ENCODE results near the gene PHLDA3. TPM values are rescaled to one million over a fixed set of nuclear protein-coding genes. Genes with fewer than 3 reads are reported as not detected.

Gene PHLDA3
- total RNA-seq, 1 donor from 2014 or later: 90.0 TPM

GRCh38 chr1:201506092-201506491 is 37.1 kb upstream of the PHLDA3 start:
- no peak for TF ChIP-seq CTCF (IDR thresholded peaks at IDR 0.05)
- ATAC-seq: no peak
- Histone ChIP-seq H3K4me1 (peaks cover 59% of the 10 kb centered on the region), H3K36me3 (no peaks in the 10 kb centered on the region), H3K27ac (peak overlapping the region; percentile 93), H3K4me3 (peak overlapping the region; percentile 88), H3K9me3 (no peaks in the 10 kb centered on the region), H3K27me3 (no peaks in the 10 kb centered on the region)
- intact Hi-C loops (cut with DNase I): loop anchor here (10.0 kb wide), 1 partner anchor 61 kb away; no protein-coding TSS in a partner anchor
- DNase-seq: no peak

GRCh38 chr1:201505503-201505890 is 36.5 kb upstream of the PHLDA3 start:
- Histone ChIP-seq H3K4me3 (peak overlapping the region; percentile 88), H3K27ac (peak overlapping the region; percentile 93), H3K36me3 (no peaks in the 10 kb centered on the region), H3K27me3 (no peaks in the 10 kb centered on the region), H3K9me3 (no peaks in the 10 kb centered on the region), H3K4me1 (peaks cover 65% of the 10 kb centered on the region)
- no peak for TF ChIP-seq CTCF (IDR thresholded peaks at IDR 0.05)
- ATAC-seq: peak; percentile 33
- intact Hi-C loops (cut with DNase I): loop anchor here (10.0 kb wide), 1 partner anchor 61 kb away; no protein-coding TSS in a partner anchor
- DNase-seq: no peak

- peak overlapping the region; percentile 88 for H3K4me3 ChIP-seq
- no peaks in the 10 kb centered on the region for H3K27me3 ChIP-seq
- no peaks in the 10 kb centered on the region for H3K9me3 ChIP-seq
- DNase-seq (no peak), ATAC-seq (no peak)
- H3K36me3 ChIP-seq: no peaks in the 10 kb centered on the region
- H3K4me1 ChIP-seq: peaks cover 71% of the 10 kb centered on the region
- intact Hi-C loops (cut with DNase I): loop anchor here (10.0 kb wide), 1 partner anchor 60 kb away; no protein-coding TSS in a partner anchor
- H3K27ac ChIP-seq: peak overlapping the region; percentile 79
- TF ChIP-seq CTCF (IDR thresholded peaks at IDR 0.05): no peak
Observed at GRCh38 chr1:201504799-201505502, 36.0 kb upstream of the PHLDA3 start.

- Histone ChIP-seq H3K4me3 (peak overlapping the region; percentile 88), H3K36me3 (no peaks in the 10 kb centered on the region), H3K27me3 (no peaks in the 10 kb centered on the region), H3K27ac (peak overlapping the region; percentile 79), H3K9me3 (no peaks in the 10 kb centered on the region), H3K4me1 (peaks cover 78% of the 10 kb centered on the region)
- TF ChIP-seq CTCF (IDR thresholded peaks at IDR 0.05): no peak
- no peak for ATAC-seq
- intact Hi-C loops (cut with DNase I): loop anchor here (10.0 kb wide), 1 partner anchor 59 kb away; no protein-coding TSS in a partner anchor
- no peak for DNase-seq
Observed at GRCh38 chr1:201504179-201504631, 35.2 kb upstream of the PHLDA3 start.

GRCh38 chr1:201503397-201504176 is 34.6 kb upstream of the PHLDA3 start:
- peaks cover 84% of the 10 kb centered on the region for H3K4me1 ChIP-seq

More at GRCh38 chr1:201503397-201504176, 34.6 kb upstream of the PHLDA3 start:
- Histone ChIP-seq H3K4me3 (peak overlapping the region; percentile 88), H3K27ac (peak overlapping the region; percentile 79), H3K36me3 (no peaks in the 10 kb centered on the region), H3K9me3 (no peaks in the 10 kb centered on the region), H3K27me3 (no peaks in the 10 kb centered on the region)
- ATAC-seq (peak; percentile 45), DNase-seq (no peak)
- intact Hi-C loops (cut with DNase I): loop anchor here (10.0 kb wide), 1 partner anchor 59 kb away; no protein-coding TSS in a partner anchor
- TF ChIP-seq CTCF (IDR thresholded peaks at IDR 0.05): no peak

Measured in upper lobe of right lung (tissue), 1 donor.